NCI-H146 treated with DMSO at 0.1 percent for 48 hours (cell line): Measurements from ENCODE around the gene ABCB9.
"Not testable (repeated sequence)": the region's sequence is repeated elsewhere in the genome, so short reads cannot be mapped to it uniquely, and the experiment has no call there.

Source experiments
- DNase-seq: peaks from one replicate; lab custom pipeline; 2025; ENCODE audit not compliant: unreplicated experiment; lab: John Stamatoyannopoulos, UW

ABCB9 gene

GRCh38 chr12:122944605-122945592 lies 21.4 kb downstream of the ABCB9 start:
- no peak for DNase-seq

- no peak for DNase-seq
Measured at GRCh38 chr12:122943196-122943595, 23.1 kb downstream of the ABCB9 start.

- no peak for DNase-seq
Measured at GRCh38 chr12:122942637-122943036, 23.6 kb downstream of the ABCB9 start.

GRCh38 chr12:122941351-122941750 lies 24.9 kb downstream of the ABCB9 start:
- not testable (repeated sequence) for DNase-seq

- DNase-seq = no peak
Measured at GRCh38 chr12:122939125-122939524, 27.1 kb downstream of the ABCB9 start.

- no peak for DNase-seq
Measured at GRCh38 chr12:122937622-122938091, 28.6 kb downstream of the ABCB9 start.

- no peak for DNase-seq
Measured at GRCh38 chr12:122935318-122935717, 30.9 kb downstream of the ABCB9 start.

- DNase-seq = no peak
Measured at GRCh38 chr12:122934722-122935121, 31.5 kb downstream of the ABCB9 start.

GRCh38 chr12:122932207-122932606 lies 34.1 kb downstream of the ABCB9 start:
- no peak for DNase-seq

GRCh38 chr12:122929812-122930211 lies 36.5 kb downstream of the ABCB9 start:
- no peak for DNase-seq

- no peak for DNase-seq
Measured at GRCh38 chr12:122929148-122929538, 37.1 kb downstream of the ABCB9 start.

GRCh38 chr12:122928404-122929147 lies 37.7 kb downstream of the ABCB9 start:
- no peak for DNase-seq

GRCh38 chr12:122927756-122928403 lies 38.4 kb downstream of the ABCB9 start:
- DNase-seq = no peak

GRCh38 chr12:122921917-122922316 lies 44.3 kb downstream of the ABCB9 start:
- no peak for DNase-seq

GRCh38 chr12:122920687-122921086 lies 45.6 kb downstream of the ABCB9 start:
- no peak for DNase-seq

- DNase-seq = no peak
Measured at GRCh38 chr12:122918827-122919226, 47.4 kb downstream of the ABCB9 start.

GRCh38 chr12:122917507-122918121 lies 48.6 kb downstream of the ABCB9 start:
- no peak for DNase-seq

- DNase-seq = peak; percentile 90
Measured at GRCh38 chr12:122909442-122910288, 56.6 kb downstream of the ABCB9 start.

- DNase-seq = no peak
Measured at GRCh38 chr12:122908915-122909314, 57.3 kb downstream of the ABCB9 start.

- DNase-seq = not testable (repeated sequence)
Measured at GRCh38 chr12:122905258-122905657, 61.0 kb downstream of the ABCB9 start.
